ENCODE results near the gene UBAC2.

Gene UBAC2

GRCh38 chr13:99398071-99398470 is 197.4 kb downstream of the UBAC2 start:
- H3F3A ChIP-seq (ENCODE audit: insufficient read depth, low read length) = no peaks in the 10 kb centered on the region
- TF ChIP-seq, protein P1, sequence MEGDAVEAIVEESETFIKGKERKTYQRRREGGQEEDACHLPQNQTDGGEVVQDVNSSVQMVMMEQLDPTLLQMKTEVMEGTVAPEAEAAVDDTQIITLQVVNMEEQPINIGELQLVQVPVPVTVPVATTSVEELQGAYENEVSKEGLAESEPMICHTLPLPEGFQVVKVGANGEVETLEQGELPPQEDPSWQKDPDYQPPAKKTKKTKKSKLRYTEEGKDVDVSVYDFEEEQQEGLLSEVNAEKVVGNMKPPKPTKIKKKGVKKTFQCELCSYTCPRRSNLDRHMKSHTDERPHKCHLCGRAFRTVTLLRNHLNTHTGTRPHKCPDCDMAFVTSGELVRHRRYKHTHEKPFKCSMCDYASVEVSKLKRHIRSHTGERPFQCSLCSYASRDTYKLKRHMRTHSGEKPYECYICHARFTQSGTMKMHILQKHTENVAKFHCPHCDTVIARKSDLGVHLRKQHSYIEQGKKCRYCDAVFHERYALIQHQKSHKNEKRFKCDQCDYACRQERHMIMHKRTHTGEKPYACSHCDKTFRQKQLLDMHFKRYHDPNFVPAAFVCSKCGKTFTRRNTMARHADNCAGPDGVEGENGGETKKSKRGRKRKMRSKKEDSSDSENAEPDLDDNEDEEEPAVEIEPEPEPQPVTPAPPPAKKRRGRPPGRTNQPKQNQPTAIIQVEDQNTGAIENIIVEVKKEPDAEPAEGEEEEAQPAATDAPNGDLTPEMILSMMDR (IDR thresholded peaks at IDR 0.05; ENCODE audit: low read length) = no peak
- no peak for TF ChIP-seq EZH2 (IDR thresholded peaks at IDR 0.05; ENCODE audit: borderline replicate concordance, low read length)
- H3K4me1 ChIP-seq (ENCODE audit: insufficient read depth, low read length, severe bottlenecking) = no peaks in the 10 kb centered on the region
- H3K36me3 ChIP-seq (ENCODE audit: insufficient read depth, low read length) = no peaks in the 10 kb centered on the region
- H3K27ac ChIP-seq (ENCODE audit: low read depth, low read length, poor library complexity, severe bottlenecking) = no peak overlapping the region
- no peaks in the 10 kb centered on the region for H3K9me3 ChIP-seq (ENCODE audit: low read length)
- H3K4me2 ChIP-seq (ENCODE audit: low read length) = no peak overlapping the region
- H3K9ac ChIP-seq (ENCODE audit: low read length) = no peak overlapping the region
- no peak overlapping the region for H3K4me3 ChIP-seq (ENCODE audit: low read depth, low read length, poor library complexity, severe bottlenecking)
- no peaks in the 10 kb centered on the region for H3K79me2 ChIP-seq (ENCODE audit: insufficient read depth, low read length)
- no peaks in the 10 kb centered on the region for H3K9me2 ChIP-seq (ENCODE audit: low read depth, low read length)
- peaks cover 10% of the 10 kb centered on the region; the same call in 1 of the 2 replicates for H3K27me3 ChIP-seq (ENCODE audit: insufficient read depth, low read length)
- no peaks in the 10 kb centered on the region for H4K20me1 ChIP-seq (ENCODE audit: insufficient read depth, low read length)
- H2AFZ ChIP-seq (ENCODE audit: low read length) = no peak overlapping the region

- Histone ChIP-seq H3K4me1 (ENCODE audit: insufficient read depth, low read length, severe bottlenecking) (peaks cover 3% of the 10 kb centered on the region), H4K20me1 (ENCODE audit: insufficient read depth, low read length) (no peaks in the 10 kb centered on the region), H3K9me2 (ENCODE audit: low read depth, low read length) (no peaks in the 10 kb centered on the region), H3K9me3 (ENCODE audit: low read length) (no peaks in the 10 kb centered on the region), H3K36me3 (ENCODE audit: insufficient read depth, low read length) (no peaks in the 10 kb centered on the region), H3K27me3 (ENCODE audit: insufficient read depth, low read length) (peaks cover 10% of the 10 kb centered on the region; the same call in 1 of the 2 replicates), H3K4me2 (ENCODE audit: low read length) (no peak overlapping the region), H3K79me2 (ENCODE audit: insufficient read depth, low read length) (no peaks in the 10 kb centered on the region), H3K27ac (ENCODE audit: low read depth, low read length, poor library complexity, severe bottlenecking) (no peak overlapping the region), H2AFZ (ENCODE audit: low read length) (no peak overlapping the region), H3F3A (ENCODE audit: insufficient read depth, low read length) (no peaks in the 10 kb centered on the region), H3K9ac (ENCODE audit: low read length) (no peak overlapping the region), H3K4me3 (ENCODE audit: low read depth, low read length, poor library complexity, severe bottlenecking) (no peak overlapping the region)
- TF ChIP-seq EZH2 (IDR thresholded peaks at IDR 0.05; ENCODE audit: borderline replicate concordance, low read length) = no peak
- TF ChIP-seq, protein P1 (IDR thresholded peaks at IDR 0.05; ENCODE audit: low read length) = no peak
These were observed 198.4 kb downstream of the UBAC2 start for GRCh38 chr13:99398916-99399622.

- H3K9ac ChIP-seq (ENCODE audit: low read length) = no peak overlapping the region
- H3K27me3 ChIP-seq (ENCODE audit: insufficient read depth, low read length) = peaks cover 9% of the 10 kb centered on the region; the same call in 1 of the 2 replicates
- H3K27ac ChIP-seq (ENCODE audit: low read depth, low read length, poor library complexity, severe bottlenecking) = no peak overlapping the region
- no peaks in the 10 kb centered on the region for H3F3A ChIP-seq (ENCODE audit: insufficient read depth, low read length)
- H3K36me3 ChIP-seq (ENCODE audit: insufficient read depth, low read length) = no peaks in the 10 kb centered on the region
- no peak overlapping the region for H3K4me2 ChIP-seq (ENCODE audit: low read length)
- H2AFZ ChIP-seq (ENCODE audit: low read length) = no peak overlapping the region
- no peaks in the 10 kb centered on the region for H3K9me2 ChIP-seq (ENCODE audit: low read depth, low read length)
- no peak for TF ChIP-seq EZH2 (IDR thresholded peaks at IDR 0.05; ENCODE audit: borderline replicate concordance, low read length)
- TF ChIP-seq, protein P1 (IDR thresholded peaks at IDR 0.05; ENCODE audit: low read length) = no peak
- no peaks in the 10 kb centered on the region for H4K20me1 ChIP-seq (ENCODE audit: insufficient read depth, low read length)
- no peaks in the 10 kb centered on the region for H3K79me2 ChIP-seq (ENCODE audit: insufficient read depth, low read length)
- H3K4me1 ChIP-seq (ENCODE audit: insufficient read depth, low read length, severe bottlenecking) = peaks cover 7% of the 10 kb centered on the region
- no peaks in the 10 kb centered on the region for H3K9me3 ChIP-seq (ENCODE audit: low read length)
- H3K4me3 ChIP-seq (ENCODE audit: low read depth, low read length, poor library complexity, severe bottlenecking) = no peak overlapping the region
These were observed 198.9 kb downstream of the UBAC2 start for GRCh38 chr13:99399623-99399974.

Measured in OCI-LY1 (cell line).